DND-41 (cell line): Measurements from ENCODE around the gene NUP188.

Source experiments
- ATAC-seq: fragments of 200-7000 bp; cut with Tn5 transposase; 3 replicates; pipeline ENCODE4 v1.9.1; 2021; ENCODE audit warnings: low read depth; ENCODE audit not compliant: insufficient read depth
- DNase-seq: peaks from one replicate; pipeline ENCODE4 v3.0.0-alpha.2; 2020
- H2AFZ ChIP-seq: 2 replicates; pipeline ENCODE4 v1.6.0; 2012; ENCODE audit warnings: low read depth, low read length
- H3K27ac ChIP-seq: 2 replicates; pipeline ENCODE4 v1.5.1; 2012; ENCODE audit warnings: low read length, inconsistent platforms
- H3K27me3 ChIP-seq: fragments of 200-600 bp; sonication (generic); 2 replicates; pipeline ENCODE4 v1.6.0; 2012; ENCODE audit warnings: low read length, mild to moderate bottlenecking, inconsistent platforms; ENCODE audit not compliant: insufficient read depth, poor library complexity
- H3K36me3 ChIP-seq: 2 replicates; pipeline ENCODE4 v1.5.1; 2012; ENCODE audit warnings: low read length, inconsistent platforms; ENCODE audit not compliant: insufficient read depth
- H3K4me1 ChIP-seq: 2 replicates; pipeline ENCODE4 v1.5.1; 2012; ENCODE audit warnings: mild to moderate bottlenecking, low read length; ENCODE audit not compliant: insufficient read depth
- H3K4me2 ChIP-seq: 2 replicates; pipeline ENCODE4 v1.6.0; 2012; ENCODE audit warnings: mild to moderate bottlenecking, moderate library complexity, low read length, inconsistent platforms; ENCODE audit not compliant: insufficient read depth
- H3K4me3 ChIP-seq, 2 experiments: fragments of 200-600 bp in 1 of 2; shearing (Covaris generic) in 1 of 2; 2 replicates each; pipeline ENCODE4 v1.5.1; 2012 to 2016; ENCODE audit warnings: inconsistent platforms in 2 of 2, low read length in 2 of 2, mild to moderate bottlenecking in 2 of 2, low read depth in 1 of 2, moderate library complexity in 1 of 2
- H3K79me2 ChIP-seq: 2 replicates; pipeline ENCODE4 v1.6.0; 2012; ENCODE audit warnings: low read length, inconsistent platforms; ENCODE audit not compliant: insufficient read depth
- H3K9ac ChIP-seq: 2 replicates; pipeline ENCODE4 v1.6.0; 2012; ENCODE audit warnings: low read depth, mild to moderate bottlenecking, inconsistent platforms, low read length, moderate library complexity
- H3K9me3 ChIP-seq: 2 replicates; pipeline ENCODE4 v1.5.1; 2012; ENCODE audit warnings: low read length, moderate library complexity, mild to moderate bottlenecking, inconsistent platforms; ENCODE audit not compliant: insufficient read depth, severe bottlenecking
- H4K20me1 ChIP-seq: 2 replicates; pipeline ENCODE4 v1.6.0; 2012; ENCODE audit warnings: low read length; ENCODE audit not compliant: insufficient read depth
- EZH2 ChIP-seq: IDR thresholded peaks from 3 replicates; pipeline ENCODE4 v1.6.1; 2012; ENCODE audit warnings: borderline replicate concordance, low read depth, mild to moderate bottlenecking, moderate library complexity, low read length, inconsistent platforms; ENCODE audit not compliant: severe bottlenecking
- TF ChIP-seq, protein P1 (sequence below): IDR thresholded peaks from 2 replicates; pipeline ENCODE4 v1.5.1; 2012; ENCODE audit warnings: borderline replicate concordance, low read length, moderate library complexity, mild to moderate bottlenecking; ENCODE audit not compliant: poor library complexity, severe bottlenecking; ENCODE audit errors: extremely low read depth

The NUP188 gene

DNA sequence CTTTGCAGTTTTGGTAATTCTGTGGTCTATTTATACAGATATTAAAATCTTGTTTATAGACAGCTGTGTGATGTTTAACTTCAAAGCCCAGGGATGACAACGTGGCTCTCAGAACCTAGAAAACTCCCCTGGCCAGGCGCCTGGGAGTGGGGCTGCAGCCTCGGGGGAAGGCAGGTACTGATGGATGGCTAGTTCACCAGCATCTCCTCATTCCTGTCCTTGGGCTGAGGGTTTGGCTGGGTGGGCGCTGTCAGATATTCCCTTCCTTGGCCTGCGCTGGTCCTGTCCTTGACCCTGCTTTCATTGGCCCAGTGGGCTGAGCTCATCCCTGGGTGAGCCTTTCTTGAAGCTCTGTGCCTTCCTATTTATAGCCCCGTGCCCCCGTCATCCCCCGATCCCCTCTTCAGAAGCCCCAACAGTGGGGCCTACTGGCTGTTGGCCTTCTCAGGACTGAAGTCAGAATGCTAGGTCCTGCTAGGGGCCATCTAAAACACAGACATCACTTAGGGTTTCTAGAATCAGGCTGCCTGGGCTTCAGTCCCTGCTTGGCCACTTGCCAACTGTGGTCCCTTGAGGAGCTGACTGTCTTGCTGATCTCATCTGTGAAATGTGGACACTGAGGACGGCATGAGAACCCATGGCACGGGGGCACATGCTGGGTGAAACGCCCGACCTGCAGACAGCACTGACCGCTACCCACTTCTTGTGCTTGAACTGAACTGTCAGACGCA is 59.7 kb downstream of the NUP188 start:
- DNase-seq (no peak), ATAC-seq (no peak)
- Histone ChIP-seq H3K4me2 (no peak overlapping the region), H3K27me3 (no peaks in the 10 kb centered on the region), H3K9me3 (no peaks in the 10 kb centered on the region), H2AFZ (no peak overlapping the region), H3K79me2 (no peaks in the 10 kb centered on the region), H4K20me1 (peaks cover 7% of the 10 kb centered on the region), H3K36me3 (peaks cover 84% of the 10 kb centered on the region), H3K27ac (no peak overlapping the region), H3K9ac (no peak overlapping the region), H3K4me1 (no peaks in the 10 kb centered on the region), H3K4me3 (no peak overlapping the region)
- TF ChIP-seq EZH2 = no peak
- TF ChIP-seq, protein P1, sequence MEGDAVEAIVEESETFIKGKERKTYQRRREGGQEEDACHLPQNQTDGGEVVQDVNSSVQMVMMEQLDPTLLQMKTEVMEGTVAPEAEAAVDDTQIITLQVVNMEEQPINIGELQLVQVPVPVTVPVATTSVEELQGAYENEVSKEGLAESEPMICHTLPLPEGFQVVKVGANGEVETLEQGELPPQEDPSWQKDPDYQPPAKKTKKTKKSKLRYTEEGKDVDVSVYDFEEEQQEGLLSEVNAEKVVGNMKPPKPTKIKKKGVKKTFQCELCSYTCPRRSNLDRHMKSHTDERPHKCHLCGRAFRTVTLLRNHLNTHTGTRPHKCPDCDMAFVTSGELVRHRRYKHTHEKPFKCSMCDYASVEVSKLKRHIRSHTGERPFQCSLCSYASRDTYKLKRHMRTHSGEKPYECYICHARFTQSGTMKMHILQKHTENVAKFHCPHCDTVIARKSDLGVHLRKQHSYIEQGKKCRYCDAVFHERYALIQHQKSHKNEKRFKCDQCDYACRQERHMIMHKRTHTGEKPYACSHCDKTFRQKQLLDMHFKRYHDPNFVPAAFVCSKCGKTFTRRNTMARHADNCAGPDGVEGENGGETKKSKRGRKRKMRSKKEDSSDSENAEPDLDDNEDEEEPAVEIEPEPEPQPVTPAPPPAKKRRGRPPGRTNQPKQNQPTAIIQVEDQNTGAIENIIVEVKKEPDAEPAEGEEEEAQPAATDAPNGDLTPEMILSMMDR = no peak

DNA sequence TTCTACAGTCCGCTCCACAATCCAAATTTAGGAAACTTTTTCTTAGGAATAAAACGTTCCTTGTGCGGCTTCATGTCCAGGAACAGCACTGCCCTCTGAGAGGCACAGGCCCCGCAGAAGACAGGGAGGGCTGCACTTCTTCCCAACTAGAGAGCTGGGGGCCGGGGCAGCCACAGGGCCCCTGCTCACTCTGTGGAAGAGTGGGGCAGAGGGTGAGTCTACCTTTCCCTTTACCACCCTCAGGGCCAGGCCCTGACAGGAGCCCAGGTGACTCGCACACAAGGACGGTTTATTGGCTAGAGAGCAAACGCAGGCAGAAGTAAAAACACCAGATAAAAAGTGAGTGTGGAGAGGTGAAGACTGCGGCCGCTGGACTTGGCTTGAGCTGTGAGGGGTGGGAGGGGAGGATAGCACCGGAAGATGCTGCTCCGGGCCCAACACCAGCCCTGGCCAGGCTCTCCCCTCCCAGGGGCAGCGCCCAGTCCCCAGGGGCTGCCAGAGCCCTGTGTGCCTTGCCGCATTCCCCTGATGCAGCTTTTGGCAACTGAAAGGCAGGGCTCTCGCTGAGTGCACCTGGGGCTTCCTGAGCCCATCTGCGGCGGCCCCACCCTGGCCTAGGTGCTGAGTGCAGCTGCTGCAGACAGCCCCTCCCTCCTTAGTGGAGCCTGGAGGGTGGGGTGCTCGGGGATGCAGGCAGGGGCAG is 60.4 kb downstream of the NUP188 start:
- Histone ChIP-seq H3K9ac (no peak overlapping the region), H3K4me2 (no peak overlapping the region), H3K4me3 (no peak overlapping the region), H2AFZ (no peak overlapping the region), H3K27me3 (no peaks in the 10 kb centered on the region), H3K27ac (no peak overlapping the region), H3K4me1 (no peaks in the 10 kb centered on the region), H4K20me1 (peaks cover 7% of the 10 kb centered on the region), H3K9me3 (no peaks in the 10 kb centered on the region), H3K36me3 (peaks cover 83% of the 10 kb centered on the region), H3K79me2 (no peaks in the 10 kb centered on the region)
- DNase-seq (no peak), ATAC-seq (no peak)
- no peak for TF ChIP-seq EZH2
- TF ChIP-seq, protein P1 = no peak

DNA sequence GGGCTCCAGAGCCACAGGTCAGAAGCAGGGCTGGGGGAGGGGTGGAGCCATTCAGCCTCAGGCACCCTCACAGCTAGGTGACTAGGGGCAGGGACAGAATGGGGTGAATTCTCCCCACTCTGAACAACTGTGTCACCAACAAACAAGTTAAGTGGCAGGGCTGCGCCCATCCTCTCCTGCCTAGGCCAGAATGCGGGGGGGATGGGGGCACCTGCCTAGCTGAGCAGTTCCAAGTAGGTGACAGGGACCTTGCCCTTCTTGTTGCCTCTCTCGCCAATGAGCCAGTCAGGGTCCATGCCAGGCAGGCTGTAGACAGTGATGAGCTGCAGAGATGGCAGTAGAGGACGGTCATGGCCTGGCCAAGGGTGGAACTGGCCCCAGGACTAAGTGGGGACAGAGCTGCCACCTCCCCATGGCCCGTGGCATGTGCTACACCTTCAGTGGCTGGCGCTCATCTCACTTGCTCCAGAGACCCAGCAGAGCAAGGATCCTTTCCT is 61.0 kb downstream of the NUP188 start:
- no peak overlapping the region for H2AFZ ChIP-seq
- DNase-seq = no peak
- H3K36me3 ChIP-seq = peaks cover 83% of the 10 kb centered on the region
- no peaks in the 10 kb centered on the region for H3K4me1 ChIP-seq
- H3K79me2 ChIP-seq = no peaks in the 10 kb centered on the region
- H3K9me3 ChIP-seq = no peaks in the 10 kb centered on the region
- H3K4me3 ChIP-seq = no peak overlapping the region
- H3K9ac ChIP-seq = no peak overlapping the region
- no peak for ATAC-seq
- H3K4me2 ChIP-seq = no peak overlapping the region
- peaks cover 4% of the 10 kb centered on the region for H4K20me1 ChIP-seq
- TF ChIP-seq, protein P1 = no peak
- TF ChIP-seq EZH2 = no peak
- H3K27ac ChIP-seq = no peak overlapping the region
- H3K27me3 ChIP-seq = no peaks in the 10 kb centered on the region
